ENCODE data around the gene TMEM201. TPM values are rescaled to one million over a fixed set of nuclear protein-coding genes. Genes with fewer than 3 reads are reported as not detected.

The TMEM201 gene
- total RNA-seq, 1 donor from 2014 or later: 1.9 TPM

DNA sequence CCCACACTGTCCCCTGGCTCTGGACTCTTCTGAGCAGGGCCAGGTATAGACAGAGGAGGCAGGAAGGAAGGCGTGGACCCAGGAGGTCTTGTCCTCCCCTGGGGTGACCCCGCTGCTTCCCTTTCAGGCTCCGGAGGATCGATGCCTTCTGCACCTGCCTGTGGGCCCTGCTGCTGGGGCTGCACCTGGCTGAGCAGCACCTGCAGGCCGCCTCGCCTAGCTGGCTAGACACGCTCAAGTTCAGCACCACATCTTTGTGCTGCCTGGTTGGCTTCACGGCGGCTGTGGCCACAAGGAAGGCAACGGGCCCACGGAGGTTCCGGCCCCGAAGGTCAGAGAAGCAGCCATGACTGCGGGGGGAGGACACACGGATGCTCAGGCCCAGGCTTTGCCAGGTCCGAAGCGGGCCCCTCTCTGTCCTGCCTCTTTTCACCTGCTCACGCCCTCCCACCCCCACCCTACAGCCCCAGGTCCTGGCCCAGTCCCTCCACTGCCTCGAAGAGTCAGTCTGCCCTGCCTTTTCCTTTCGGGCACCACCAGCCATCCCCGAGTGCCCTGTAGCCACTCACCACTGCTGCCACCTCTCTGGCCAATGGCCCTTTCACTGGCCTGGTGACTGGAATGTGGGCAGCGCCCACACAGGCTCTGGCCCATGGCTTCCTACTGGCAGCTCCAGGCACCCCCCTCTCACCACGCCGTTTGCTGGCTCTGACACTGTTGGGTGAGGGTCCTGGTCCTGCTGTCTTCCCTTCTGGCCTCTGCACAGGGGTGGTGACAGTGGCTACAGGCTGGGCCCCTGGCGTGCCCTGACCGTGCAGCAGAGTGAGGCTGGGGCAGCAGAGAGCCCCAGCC, 13.5 kb downstream of the TMEM201 start:
- H4K20me1 ChIP-seq (ENCODE audit: low read depth): peaks cover 9% of the 10 kb centered on the region
- no peaks in the 10 kb centered on the region for H3K27me3 ChIP-seq
- Mint-ChIP-seq H3K4me3 (no peak overlapping the region), H3K27me3 (ENCODE audit: insufficient read depth, low read depth) (peaks cover 6% of the 10 kb centered on the region), H3K4me1 (no peaks in the 10 kb centered on the region), H3K36me3 (peaks cover 5% of the 10 kb centered on the region), H3K27ac (no peak overlapping the region), H3K9me3 (no peaks in the 10 kb centered on the region)
- no peak overlapping the region for H3K27ac ChIP-seq
- H3K9me3 ChIP-seq (ENCODE audit: low read depth): no peaks in the 10 kb centered on the region
- no peaks in the 10 kb centered on the region for H3K79me2 ChIP-seq (ENCODE audit: low read depth)
- H3K4me1 ChIP-seq: no peaks in the 10 kb centered on the region
- no peak overlapping the region for H3K4me2 ChIP-seq
- no peak for TF ChIP-seq EZH2phosphoT487 (IDR thresholded peaks at IDR 0.05)
- TF ChIP-seq EZH2 (IDR thresholded peaks at IDR 0.05): no peak
- no peaks in the 10 kb centered on the region for H3K36me3 ChIP-seq
- no peak overlapping the region for H2AFZ ChIP-seq (replicated peaks)
- DNase-seq (ENCODE audit: low spot score): no peak
- no peaks in the 10 kb centered on the region for H3F3A ChIP-seq (ENCODE audit: low read depth)
- no peak overlapping the region for H3K9ac ChIP-seq
- no peak overlapping the region for H3K4me3 ChIP-seq

- no peak overlapping the region for H3K4me3 Mint-ChIP-seq
- no peaks in the 10 kb centered on the region for H3K9me3 Mint-ChIP-seq
- TF ChIP-seq EZH2phosphoT487 (IDR thresholded peaks at IDR 0.05): no peak
- TF ChIP-seq, protein P1, sequence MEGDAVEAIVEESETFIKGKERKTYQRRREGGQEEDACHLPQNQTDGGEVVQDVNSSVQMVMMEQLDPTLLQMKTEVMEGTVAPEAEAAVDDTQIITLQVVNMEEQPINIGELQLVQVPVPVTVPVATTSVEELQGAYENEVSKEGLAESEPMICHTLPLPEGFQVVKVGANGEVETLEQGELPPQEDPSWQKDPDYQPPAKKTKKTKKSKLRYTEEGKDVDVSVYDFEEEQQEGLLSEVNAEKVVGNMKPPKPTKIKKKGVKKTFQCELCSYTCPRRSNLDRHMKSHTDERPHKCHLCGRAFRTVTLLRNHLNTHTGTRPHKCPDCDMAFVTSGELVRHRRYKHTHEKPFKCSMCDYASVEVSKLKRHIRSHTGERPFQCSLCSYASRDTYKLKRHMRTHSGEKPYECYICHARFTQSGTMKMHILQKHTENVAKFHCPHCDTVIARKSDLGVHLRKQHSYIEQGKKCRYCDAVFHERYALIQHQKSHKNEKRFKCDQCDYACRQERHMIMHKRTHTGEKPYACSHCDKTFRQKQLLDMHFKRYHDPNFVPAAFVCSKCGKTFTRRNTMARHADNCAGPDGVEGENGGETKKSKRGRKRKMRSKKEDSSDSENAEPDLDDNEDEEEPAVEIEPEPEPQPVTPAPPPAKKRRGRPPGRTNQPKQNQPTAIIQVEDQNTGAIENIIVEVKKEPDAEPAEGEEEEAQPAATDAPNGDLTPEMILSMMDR (IDR thresholded peaks at IDR 0.05): no peak
- no peak for TF ChIP-seq EZH2 (IDR thresholded peaks at IDR 0.05)
- Histone ChIP-seq H4K20me1 (ENCODE audit: low read depth) (peaks cover 9% of the 10 kb centered on the region), H3K27me3 (no peaks in the 10 kb centered on the region), H3K27ac (no peak overlapping the region), H3K79me2 (ENCODE audit: low read depth) (no peaks in the 10 kb centered on the region), H3K4me2 (no peak overlapping the region), H3K36me3 (no peaks in the 10 kb centered on the region), H3K9ac (no peak overlapping the region), H3F3A (ENCODE audit: low read depth) (no peaks in the 10 kb centered on the region), H3K4me1 (no peaks in the 10 kb centered on the region), H3K4me3 (no peak overlapping the region), H3K9me3 (ENCODE audit: low read depth) (no peaks in the 10 kb centered on the region), H2AFZ (replicated peaks) (no peak overlapping the region)
- H3K36me3 Mint-ChIP-seq: peaks cover 5% of the 10 kb centered on the region
- no peak for DNase-seq (ENCODE audit: low spot score)
- H3K4me1 Mint-ChIP-seq: no peaks in the 10 kb centered on the region
- peaks cover 6% of the 10 kb centered on the region for H3K27me3 Mint-ChIP-seq (ENCODE audit: insufficient read depth, low read depth)
- no peak overlapping the region for H3K27ac Mint-ChIP-seq
These were observed 14.1 kb downstream of the TMEM201 start for GRCh38 chr1:9602794-9603167.

GRCh38 chr1:9603307-9603706, 14.6 kb downstream of the TMEM201 start:
- Histone ChIP-seq H3K9me3 (ENCODE audit: low read depth) (no peaks in the 10 kb centered on the region), H3K9ac (no peak overlapping the region), H2AFZ (replicated peaks) (no peak overlapping the region), H3F3A (ENCODE audit: low read depth) (no peaks in the 10 kb centered on the region), H3K36me3 (no peaks in the 10 kb centered on the region), H3K79me2 (ENCODE audit: low read depth) (no peaks in the 10 kb centered on the region), H3K27me3 (no peaks in the 10 kb centered on the region), H3K4me3 (no peak overlapping the region), H3K27ac (no peak overlapping the region), H3K4me2 (no peak overlapping the region), H4K20me1 (ENCODE audit: low read depth) (peaks cover 9% of the 10 kb centered on the region), H3K4me1 (no peaks in the 10 kb centered on the region)
- no peak for TF ChIP-seq EZH2phosphoT487 (IDR thresholded peaks at IDR 0.05)
- TF ChIP-seq EZH2 (IDR thresholded peaks at IDR 0.05): no peak
- TF ChIP-seq, protein P1 (IDR thresholded peaks at IDR 0.05): no peak
- H3K27me3 Mint-ChIP-seq (ENCODE audit: insufficient read depth, low read depth): peaks cover 4% of the 10 kb centered on the region
- no peaks in the 10 kb centered on the region for H3K4me1 Mint-ChIP-seq
- DNase-seq (ENCODE audit: low spot score): no peak
- H3K9me3 Mint-ChIP-seq: no peaks in the 10 kb centered on the region
- H3K4me3 Mint-ChIP-seq: no peak overlapping the region
- H3K27ac Mint-ChIP-seq: no peak overlapping the region
- H3K36me3 Mint-ChIP-seq: peaks cover 5% of the 10 kb centered on the region
